HepG2 (cell line): ENCODE results near the gene WDR47.

Experiments used
- CEBPB ChIP-seq: IDR thresholded peaks from 2 replicates; pipeline ENCODE4 v1.6.1; 2011; ENCODE audit warnings: low read depth, low read length, improper control_type of control experiment, borderline replicate concordance
- YY1 ChIP-seq: IDR thresholded peaks from 2 replicates; pipeline ENCODE4 v1.6.1; 2011; ENCODE audit warnings: low read length, low read depth, moderate library complexity, mild to moderate bottlenecking; ENCODE audit not compliant: insufficient read depth, insufficient replicate concordance
- ZKSCAN1 ChIP-seq: fragments of 150-350 bp; IDR thresholded peaks from 2 replicates; pipeline ENCODE4 v1.6.1; 2014; ENCODE audit warnings: low read length

DNA sequence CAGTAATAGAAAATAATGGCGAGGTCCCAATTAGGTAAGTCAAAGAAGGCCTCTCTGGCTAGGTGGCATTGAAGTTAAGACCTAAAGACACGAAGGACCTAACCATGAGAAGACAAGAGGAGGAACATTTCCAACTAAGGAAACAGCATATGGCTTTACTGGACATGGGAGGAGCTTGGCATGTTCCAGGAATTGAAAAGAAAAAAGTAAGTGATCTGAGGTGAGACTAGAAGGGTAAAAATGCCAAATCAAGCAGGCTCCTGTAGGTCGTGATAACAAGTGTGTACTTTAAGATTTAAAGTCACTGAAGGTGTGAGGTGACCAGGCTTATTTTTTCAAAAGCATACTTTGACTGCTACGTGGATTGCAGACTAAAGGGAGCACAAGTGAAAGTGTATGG, 65.2 kb downstream of the WDR47 start:
- no peak for TF ChIP-seq ZKSCAN1
- TF ChIP-seq CEBPB: no peak
- no peak for TF ChIP-seq YY1
